Tongue (tissue), 2 donors: ENCODE data around the gene FGD4. TPM values are rescaled to one million over a fixed set of nuclear protein-coding genes. Genes with fewer than 3 reads are reported as not detected.
"Not testable (repeated sequence)": the region's sequence is repeated elsewhere in the genome, so short reads cannot be mapped to it uniquely, and the experiment has no call there.

ENCODE experiments used
- DNase-seq: peaks from one replicate; pipeline ENCODE4 v3.0.0-alpha.2; 2015
- total RNA-seq: library from RNA; depleted of rRNA; stranded (reverse); fragments of >200 nt; gene quantifications from one replicate; pipeline ENCODE4 v1.2.3, GENCODE V29; 2014

Gene FGD4
- total RNA-seq, 1 donor from 2014 or later, result 54.9 TPM

- not testable (repeated sequence) for DNase-seq
Measured at GRCh38 chr12:32525802-32526201, 126.4 kb downstream of the FGD4 start.

DNA sequence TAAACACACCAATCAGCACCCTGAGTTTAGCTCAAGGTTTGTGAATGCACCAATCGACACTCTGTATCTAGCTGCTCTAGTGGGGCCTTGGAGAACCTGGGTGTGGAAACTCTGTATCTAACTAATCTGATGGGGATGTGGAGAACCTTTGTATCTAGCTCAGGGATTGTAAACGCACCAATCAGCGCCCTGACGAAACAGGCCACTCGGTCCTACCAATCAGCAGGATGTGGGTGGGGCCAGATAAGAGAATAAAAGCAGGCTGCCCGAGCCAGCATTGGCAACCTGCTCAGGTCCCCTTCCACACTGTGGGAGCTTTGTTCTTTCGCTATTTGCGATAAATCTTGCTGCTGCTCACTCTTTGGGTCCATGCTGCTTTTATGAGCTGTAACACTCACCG, 127.0 kb downstream of the FGD4 start:
- DNase-seq, result not testable (repeated sequence)

GRCh38 chr12:32532422-32532821, 133.1 kb downstream of the FGD4 start:
- DNase-seq, result no peak

- no peak for DNase-seq
Measured at GRCh38 chr12:32532951-32533350, 133.6 kb downstream of the FGD4 start.

GRCh38 chr12:32533506-32533905, 134.1 kb downstream of the FGD4 start:
- not testable (repeated sequence) for DNase-seq

- DNase-seq, result peak; percentile 39
Measured at GRCh38 chr12:32533971-32534590, 134.7 kb downstream of the FGD4 start.

DNA sequence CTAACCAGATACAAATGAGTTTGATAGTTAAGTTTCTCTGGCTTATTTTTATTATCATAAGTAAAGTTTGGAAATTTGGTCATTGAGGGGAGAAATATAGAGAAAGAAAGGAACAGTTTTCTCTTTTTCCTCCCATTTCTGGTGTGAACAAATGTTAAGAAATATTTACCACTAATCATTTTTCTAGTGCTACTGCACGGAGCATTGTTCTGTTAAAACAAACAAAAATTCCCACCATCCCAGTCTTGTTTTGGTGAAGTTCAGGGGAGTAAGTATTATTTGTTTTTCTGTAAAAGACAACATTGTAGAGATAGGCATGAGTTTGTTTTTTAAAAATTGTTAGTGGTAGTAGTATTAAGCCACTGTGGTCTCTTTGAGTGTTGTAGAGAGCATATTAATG, 135.3 kb downstream of the FGD4 start:
- DNase-seq, result no peak

- peak; percentile 90 for DNase-seq
Measured at GRCh38 chr12:32535288-32535999, 136.1 kb downstream of the FGD4 start.

DNA sequence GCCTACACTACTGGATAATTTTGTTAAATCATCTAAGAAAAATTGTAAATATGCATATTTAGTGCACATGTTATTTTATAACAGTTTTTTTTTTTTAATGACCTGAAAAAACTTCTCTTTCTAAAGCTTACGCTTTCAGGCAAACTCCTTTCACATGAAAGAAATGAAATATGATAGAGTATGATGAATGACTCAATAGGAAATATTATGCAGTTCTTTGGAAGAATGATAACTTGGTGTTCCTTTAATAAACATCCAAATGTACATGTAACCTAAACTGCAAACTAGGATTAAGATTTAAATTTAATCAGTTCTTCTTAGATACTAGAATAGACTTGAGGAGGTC, 136.6 kb downstream of the FGD4 start:
- DNase-seq, result no peak

DNA sequence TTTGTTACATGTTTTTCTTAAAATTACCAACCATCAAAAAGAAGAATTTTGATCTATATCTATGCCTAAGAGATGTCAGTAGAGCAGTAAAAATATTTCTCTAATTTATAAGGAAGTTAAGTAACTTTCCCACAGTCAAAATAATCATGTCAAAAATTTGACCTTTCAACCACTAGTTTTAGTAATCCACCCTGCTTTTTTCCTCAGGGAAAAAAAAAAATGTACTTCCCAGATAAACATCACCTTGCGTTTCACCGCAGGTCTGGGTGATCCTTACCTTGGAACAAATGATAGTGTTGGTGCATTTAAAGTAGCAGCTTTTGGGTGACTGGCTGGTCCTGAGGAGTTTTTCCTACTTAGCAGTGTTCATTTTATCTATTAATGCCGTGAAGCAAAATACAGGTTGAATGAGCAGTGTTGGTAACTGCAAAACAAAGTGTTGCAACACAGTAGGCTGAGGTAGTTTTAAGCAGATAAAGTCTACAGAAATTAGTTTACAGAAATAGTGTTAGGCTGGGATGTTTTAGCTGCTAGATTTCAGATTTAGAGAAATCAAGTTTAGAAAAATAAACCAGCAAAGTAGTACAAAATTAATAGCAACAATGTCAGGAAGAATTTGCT, 142.5 kb downstream of the FGD4 start:
- DNase-seq, result no peak

DNA sequence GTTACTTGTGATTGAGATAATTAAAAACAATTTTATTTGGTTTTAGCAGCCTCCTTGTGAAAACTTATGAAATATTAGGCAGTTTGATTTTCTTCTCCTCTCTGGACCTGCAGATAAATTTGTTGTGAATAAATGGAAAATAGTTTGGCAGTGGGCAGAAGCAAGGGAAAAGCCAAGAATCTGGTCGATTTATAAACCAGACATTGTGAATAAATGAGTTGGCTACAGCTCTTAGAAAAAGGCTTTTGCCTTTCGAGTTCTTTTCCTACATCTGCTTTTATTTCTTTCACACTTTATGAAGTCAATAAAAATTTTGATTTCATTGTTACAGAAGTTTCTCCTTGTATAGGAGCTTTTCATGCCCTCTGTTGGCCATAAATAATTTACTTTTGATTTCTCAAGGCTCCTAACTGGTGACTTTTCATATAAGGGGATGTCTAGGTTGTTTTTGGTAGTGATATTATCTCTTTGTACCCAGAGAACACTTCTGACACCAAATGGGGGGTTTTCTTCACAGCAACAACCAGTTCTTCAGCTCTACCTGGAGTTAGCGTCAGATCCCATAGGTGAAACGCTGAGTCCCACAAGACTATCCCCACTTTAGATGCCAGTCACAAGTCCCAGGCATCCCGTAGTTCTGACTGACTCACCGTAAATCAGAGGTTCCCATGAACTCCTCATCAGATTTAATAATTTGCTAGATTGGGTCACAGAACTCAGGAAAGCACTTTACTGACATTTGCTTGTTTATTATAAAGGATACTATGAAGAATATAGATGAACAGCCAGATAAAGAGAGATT, 143.3 kb downstream of the FGD4 start:
- DNase-seq, result no peak

DNA sequence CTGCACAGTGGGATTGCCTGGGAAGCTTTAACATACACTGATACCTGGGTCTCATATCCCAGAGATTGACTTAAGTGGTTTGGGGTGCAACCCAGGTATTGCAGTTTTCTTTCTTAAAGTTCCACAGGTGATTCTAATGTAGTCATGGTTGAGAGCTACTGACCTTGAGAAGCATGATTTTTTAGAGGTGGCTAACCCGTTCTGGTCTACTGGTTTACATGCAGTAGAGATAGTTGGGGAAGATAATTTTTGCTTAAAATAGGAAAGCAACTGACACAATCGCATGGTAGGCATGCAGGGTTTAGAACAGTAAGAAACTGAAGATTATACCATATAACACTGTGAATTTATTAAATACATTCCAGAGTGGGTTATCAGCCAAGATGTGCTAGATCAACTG, 145.5 kb downstream of the FGD4 start:
- DNase-seq, result no peak

DNA sequence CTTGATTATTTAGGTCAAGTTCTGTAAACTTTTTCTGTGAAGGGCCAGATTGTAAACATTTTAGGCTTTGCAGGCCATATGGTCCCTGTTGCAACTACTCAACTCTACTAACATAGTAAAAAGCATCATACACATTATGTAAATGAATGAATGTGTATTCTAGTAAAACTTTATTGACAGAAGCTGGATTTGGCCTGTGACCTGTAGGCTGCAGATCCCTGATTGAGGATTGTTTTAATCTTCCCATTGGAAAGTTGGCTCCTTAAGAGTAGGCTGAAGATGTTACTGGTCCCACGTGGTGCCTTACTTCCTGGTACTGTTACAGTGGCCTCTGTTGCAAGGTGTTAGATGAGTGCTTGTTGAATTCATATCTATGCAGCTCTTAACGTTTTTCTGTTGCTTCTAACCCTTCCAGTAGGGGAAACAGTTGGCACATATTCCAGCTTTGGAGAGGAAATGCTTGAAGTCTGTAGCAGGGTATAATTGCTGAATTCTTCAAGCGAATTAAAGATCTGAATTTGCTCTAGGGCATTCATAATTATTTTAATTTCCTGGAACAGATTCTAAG, 146.1 kb downstream of the FGD4 start:
- no peak for DNase-seq

- DNase-seq, result no peak
Measured at GRCh38 chr12:32546272-32546671, 146.9 kb downstream of the FGD4 start.

DNA sequence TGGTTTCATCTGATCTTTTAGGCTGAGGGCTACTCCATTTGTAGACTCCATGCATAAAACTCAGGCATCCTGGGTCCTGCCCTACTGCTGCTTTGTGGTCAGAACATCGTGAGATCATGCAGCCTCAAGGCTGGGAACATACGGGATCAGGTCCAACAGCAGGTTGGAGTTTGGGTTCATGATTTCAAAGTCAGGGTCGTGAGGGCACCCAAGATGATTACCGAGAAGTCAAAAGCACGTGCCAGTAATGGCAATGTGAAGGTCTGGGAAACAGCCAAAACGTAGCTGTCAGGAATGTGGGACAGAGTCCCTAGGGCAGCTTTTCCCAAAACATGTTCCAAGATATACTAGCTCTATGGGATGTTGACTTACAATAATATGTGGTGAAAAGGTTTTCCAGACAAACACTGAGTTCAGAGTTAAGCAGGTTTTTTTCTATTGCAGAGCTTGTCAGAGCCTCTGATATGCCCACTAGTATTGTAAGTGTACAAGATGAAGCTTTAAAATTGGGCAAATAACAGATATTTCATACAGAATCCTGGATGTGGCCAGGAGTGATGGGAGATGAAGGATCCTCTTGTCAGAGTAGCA, 149.4 kb downstream of the FGD4 start:
- no peak for DNase-seq

DNA sequence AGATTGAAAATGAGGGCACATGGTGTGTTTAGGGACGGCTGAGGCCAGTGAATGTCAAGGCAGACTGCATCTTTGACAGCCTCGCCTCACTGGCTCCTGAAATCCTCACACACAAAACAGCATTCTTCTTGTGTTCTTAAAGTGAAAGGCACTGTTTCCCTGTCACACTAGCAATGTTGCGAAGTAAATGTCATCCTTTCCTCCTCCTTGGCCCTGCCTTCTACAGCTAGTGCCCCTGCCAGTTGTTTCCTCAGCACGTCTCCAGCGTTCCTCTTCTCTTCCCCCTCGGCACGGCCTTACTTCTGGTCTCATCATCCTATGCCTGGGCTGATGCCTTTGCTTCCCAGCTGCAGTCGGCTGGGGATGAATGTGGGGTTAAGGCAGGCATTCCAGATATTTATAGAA, 150.3 kb downstream of the FGD4 start:
- peak; percentile 80 for DNase-seq

GRCh38 chr12:32551058-32551457, 151.7 kb downstream of the FGD4 start:
- DNase-seq, result no peak

DNA sequence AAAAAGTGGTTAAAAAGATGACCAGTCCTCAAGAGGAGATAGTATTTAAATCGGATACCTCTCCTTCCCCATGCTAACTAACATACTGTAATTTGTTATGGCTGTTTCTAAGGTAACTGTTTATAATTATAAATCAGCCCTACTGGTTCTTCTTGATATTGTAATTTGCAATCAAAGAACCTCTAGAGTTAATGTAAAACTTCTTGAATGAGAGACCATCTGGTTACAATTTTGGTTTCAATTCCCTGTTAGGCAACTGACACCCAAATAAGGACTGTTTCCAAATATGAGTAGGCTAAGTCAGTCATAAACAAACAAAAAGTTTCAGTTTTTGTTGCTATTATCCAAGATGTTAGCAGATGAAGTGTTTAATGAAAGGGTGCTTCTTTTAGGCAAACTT, 159.5 kb downstream of the FGD4 start:
- DNase-seq, result no peak

GRCh38 chr12:32559434-32559833, 160.1 kb downstream of the FGD4 start:
- no peak for DNase-seq

- DNase-seq, result no peak
Measured at GRCh38 chr12:32560520-32560919, 161.2 kb downstream of the FGD4 start.

DNA sequence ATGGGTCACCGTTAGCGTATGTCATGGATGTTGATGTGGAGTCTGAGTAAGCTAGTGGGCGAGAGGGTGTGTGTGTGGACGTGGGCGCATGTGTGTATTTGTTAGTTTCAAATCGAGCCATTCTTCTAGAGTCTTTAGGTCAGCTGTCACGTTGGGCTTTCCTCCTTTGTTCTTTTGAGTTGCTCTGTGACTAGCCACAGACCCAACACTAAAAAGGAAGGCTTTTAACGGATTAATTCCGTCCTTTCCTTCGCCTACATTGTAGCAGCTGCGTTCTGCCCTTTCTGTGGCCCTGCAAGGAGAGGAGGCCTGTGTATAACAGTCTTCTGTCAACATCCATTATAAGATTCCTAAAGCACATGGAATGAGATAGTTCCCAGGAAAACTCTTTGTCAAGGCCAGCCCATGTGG, 162.6 kb downstream of the FGD4 start:
- peak; percentile 77 for DNase-seq

GRCh38 chr12:32562413-32562812, 163.1 kb downstream of the FGD4 start:
- DNase-seq, result not testable (repeated sequence)
